GM12892 (cell line): ENCODE results near the gene TCEANC2.

Experiments used
- DNase-seq: peaks from one replicate; pipeline ENCODE4 v3.0.0; 2011; ENCODE audit not compliant: insufficient read length
- FAIRE-seq: peaks from 2 replicates; lab custom pipeline; 2011; peaks lifted over from hg19 to GRCh38; lab: Jason Lieb, UNC
- POLR2A ChIP-seq: IDR thresholded peaks from 2 replicates; pipeline ENCODE4 v1.6.1; 2011; ENCODE audit warnings: low read depth, low read length, control low read depth
- POLR2AphosphoS5 ChIP-seq: IDR thresholded peaks from 2 replicates; pipeline ENCODE4 v1.6.1; 2011; ENCODE audit warnings: low read depth, low read length, control low read depth
- TAF1 ChIP-seq: IDR thresholded peaks from 2 replicates; pipeline ENCODE4 v1.6.1; 2011; ENCODE audit warnings: low read depth, mild to moderate bottlenecking, control low read depth, low read length, borderline replicate concordance

TCEANC2 gene

GRCh38 chr1:54136963-54137533 is 83.6 kb downstream of the TCEANC2 start:
- TF ChIP-seq TAF1 (no peak), POLR2AphosphoS5 (no peak), POLR2A (no peak)
- FAIRE-seq (no peak), DNase-seq (no peak)

- no peak for TF ChIP-seq POLR2A
- TF ChIP-seq TAF1 = no peak
- no peak for TF ChIP-seq POLR2AphosphoS5
- DNase-seq = no peak
- no peak for FAIRE-seq
Observed at GRCh38 chr1:54137534-54138061, 84.2 kb downstream of the TCEANC2 start.

- DNase-seq = no peak
- no peak for FAIRE-seq
- no peak for TF ChIP-seq POLR2AphosphoS5
- no peak for TF ChIP-seq POLR2A
- no peak for TF ChIP-seq TAF1
Observed at GRCh38 chr1:54138994-54139393, 85.6 kb downstream of the TCEANC2 start.

- no peak for FAIRE-seq
- no peak for DNase-seq
- no peak for TF ChIP-seq TAF1
- no peak for TF ChIP-seq POLR2A
- no peak for TF ChIP-seq POLR2AphosphoS5
Observed at GRCh38 chr1:54139711-54140110, 86.3 kb downstream of the TCEANC2 start.

GRCh38 chr1:54142146-54142900 is 88.9 kb downstream of the TCEANC2 start:
- no peak for DNase-seq
- no peak for FAIRE-seq
- no peak for TF ChIP-seq POLR2A
- no peak for TF ChIP-seq POLR2AphosphoS5
- TF ChIP-seq TAF1 = no peak

- FAIRE-seq (no peak), DNase-seq (no peak)
- TF ChIP-seq POLR2AphosphoS5 = no peak
- TF ChIP-seq POLR2A = no peak
- TF ChIP-seq TAF1 = no peak
Observed at GRCh38 chr1:54144366-54144765, 91.0 kb downstream of the TCEANC2 start.

GRCh38 chr1:54149734-54150133 is 96.3 kb downstream of the TCEANC2 start:
- FAIRE-seq (no peak), DNase-seq (no peak)
- TF ChIP-seq TAF1 (no peak), POLR2AphosphoS5 (no peak), POLR2A (no peak)

GRCh38 chr1:54151013-54151412 is 97.6 kb downstream of the TCEANC2 start:
- FAIRE-seq (no peak), DNase-seq (no peak)
- TF ChIP-seq POLR2A (no peak), TAF1 (no peak), POLR2AphosphoS5 (no peak)

GRCh38 chr1:54152696-54153095 is 99.3 kb downstream of the TCEANC2 start, which contains the start of gene CDCP2:
TSS of gene CDCP2 (minus strand) at chr1:54153000. CDS start at chr1:54152922, 78 bp downstream.
- no peak for FAIRE-seq
- TF ChIP-seq TAF1 (no peak), POLR2A (no peak), POLR2AphosphoS5 (no peak)

GRCh38 chr1:54153535-54154439 is 100.4 kb downstream of the TCEANC2 start:
- FAIRE-seq = no peak
- no peak for DNase-seq
- TF ChIP-seq TAF1 (no peak), POLR2A (no peak), POLR2AphosphoS5 (no peak)

More at GRCh38 chr1:54152696-54153095, 99.3 kb downstream of the TCEANC2 start, which contains the start of gene CDCP2:
- no peak for DNase-seq
